NCI-H2081 (cell line): ENCODE measurements around the gene FHIP2A.
"Not testable (repeated sequence)": the region's sequence is repeated elsewhere in the genome, so short reads cannot be mapped to it uniquely, and the experiment has no call there.

Experiments used
- DNase-seq, 2 experiments: peaks; one replicate each; lab custom pipeline; 2025; lab: John Stamatoyannopoulos, UW

Gene FHIP2A

DNA sequence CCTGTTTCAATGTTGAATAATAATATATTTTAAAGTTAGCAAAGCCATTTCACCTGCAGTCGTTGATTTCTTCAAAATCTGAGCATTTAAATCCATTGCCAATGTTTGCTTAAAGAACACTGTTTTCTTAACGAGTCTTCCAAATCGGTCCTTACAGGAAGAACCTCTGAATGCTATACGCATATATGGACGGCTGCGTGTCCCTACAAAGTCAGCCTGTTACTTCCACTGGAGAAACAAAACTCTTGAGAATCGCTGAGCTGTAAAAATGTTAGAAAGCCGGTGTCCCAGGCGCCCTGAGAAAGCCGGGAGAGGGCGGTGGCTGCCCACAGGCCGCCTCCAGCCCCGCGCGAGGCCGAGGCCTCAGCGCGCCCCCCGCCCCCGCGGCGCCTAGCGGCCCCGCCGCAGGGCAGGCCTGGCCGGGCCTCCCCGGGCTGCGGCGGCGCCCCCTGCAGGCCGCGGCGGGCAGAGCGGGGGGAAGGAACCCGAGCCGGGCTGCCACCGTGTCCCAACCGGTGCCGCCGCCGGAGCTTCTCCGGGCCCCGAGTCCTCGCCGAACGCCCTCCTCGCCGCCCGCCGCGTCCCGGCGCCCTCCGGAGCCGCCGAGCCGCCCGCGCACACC, at the start of gene FHIP2A:
Gene FHIP2A (plus strand): TSS at position 488 of the 622 bp plus-strand sequence. CDS start 299 bp downstream, outside the sequence.
- DNase-seq: peak; percentile 47 to 63

DNA sequence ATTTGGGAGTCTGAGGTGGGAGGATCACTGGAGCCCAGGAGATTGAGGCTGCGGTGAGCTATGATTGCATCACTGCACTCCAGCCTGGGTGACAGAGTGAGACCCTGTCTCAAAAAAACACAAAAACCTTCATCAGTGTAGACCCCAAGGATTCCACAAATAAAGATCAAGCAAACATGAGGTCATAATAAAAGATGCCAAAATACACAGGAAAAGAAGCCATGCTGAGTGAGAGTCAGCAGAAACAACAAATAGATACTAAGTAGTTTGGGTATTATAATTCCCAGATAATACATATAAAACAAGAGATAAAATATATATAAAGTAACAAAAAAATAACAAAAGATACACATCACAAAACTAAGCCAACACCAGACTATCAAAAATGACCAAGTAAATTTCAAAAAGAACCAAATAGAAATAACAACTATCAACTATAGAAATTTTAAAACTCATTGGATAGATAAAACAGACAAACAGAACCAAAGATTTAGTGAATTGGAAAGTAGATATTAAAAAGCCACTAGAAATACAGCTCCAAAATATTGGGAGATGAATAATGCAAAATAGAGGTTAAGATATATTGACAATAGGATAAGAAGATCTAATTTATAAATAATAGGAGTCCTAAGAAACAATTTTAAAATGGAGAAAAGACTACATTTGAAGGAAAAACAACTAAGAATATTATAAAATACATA, 48.9 kb upstream of the FHIP2A start:
- no peak for DNase-seq

GRCh38 chr10:114773197-114773532, 48.4 kb upstream of the FHIP2A start:
- DNase-seq: no peak

DNA sequence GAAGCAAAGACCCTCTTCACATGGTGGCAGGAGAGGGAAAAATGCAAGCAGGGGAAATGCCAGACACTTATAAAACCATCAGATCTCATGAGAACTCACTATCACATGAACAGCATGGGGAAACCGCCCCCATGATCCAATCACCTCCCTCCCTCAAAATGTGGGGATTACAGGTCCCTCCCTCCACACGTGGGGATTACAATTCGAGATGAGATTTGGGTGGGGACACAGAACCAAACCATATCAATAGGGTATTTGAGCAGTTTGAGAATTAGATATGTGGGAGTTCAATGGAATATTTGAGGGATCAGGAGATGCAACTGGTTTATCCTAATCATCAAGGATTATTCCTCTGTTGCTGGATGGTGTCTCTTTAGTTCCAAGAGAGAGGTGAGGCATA, 46.5 kb upstream of the FHIP2A start:
- not testable (repeated sequence) for DNase-seq

DNA sequence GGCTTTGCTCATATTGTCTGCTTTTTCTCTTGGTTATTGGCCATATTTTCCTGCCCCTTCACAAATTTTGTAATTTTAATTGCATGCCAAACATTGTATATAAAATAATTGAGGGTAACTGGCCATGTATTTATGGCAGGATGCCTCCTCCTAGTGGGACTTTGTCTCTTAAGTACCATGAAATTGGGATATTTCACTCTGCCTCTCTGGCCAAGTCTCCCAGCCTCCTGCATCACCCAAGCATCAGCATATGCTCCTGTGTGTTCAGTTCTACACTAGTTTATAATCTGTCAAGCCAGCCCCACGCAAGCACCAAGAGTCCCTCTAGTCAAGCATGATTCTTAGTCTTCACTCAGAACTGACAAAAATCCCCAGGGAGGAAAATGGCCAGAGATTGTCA, 44.2 kb upstream of the FHIP2A start:
- no peak for DNase-seq

DNA sequence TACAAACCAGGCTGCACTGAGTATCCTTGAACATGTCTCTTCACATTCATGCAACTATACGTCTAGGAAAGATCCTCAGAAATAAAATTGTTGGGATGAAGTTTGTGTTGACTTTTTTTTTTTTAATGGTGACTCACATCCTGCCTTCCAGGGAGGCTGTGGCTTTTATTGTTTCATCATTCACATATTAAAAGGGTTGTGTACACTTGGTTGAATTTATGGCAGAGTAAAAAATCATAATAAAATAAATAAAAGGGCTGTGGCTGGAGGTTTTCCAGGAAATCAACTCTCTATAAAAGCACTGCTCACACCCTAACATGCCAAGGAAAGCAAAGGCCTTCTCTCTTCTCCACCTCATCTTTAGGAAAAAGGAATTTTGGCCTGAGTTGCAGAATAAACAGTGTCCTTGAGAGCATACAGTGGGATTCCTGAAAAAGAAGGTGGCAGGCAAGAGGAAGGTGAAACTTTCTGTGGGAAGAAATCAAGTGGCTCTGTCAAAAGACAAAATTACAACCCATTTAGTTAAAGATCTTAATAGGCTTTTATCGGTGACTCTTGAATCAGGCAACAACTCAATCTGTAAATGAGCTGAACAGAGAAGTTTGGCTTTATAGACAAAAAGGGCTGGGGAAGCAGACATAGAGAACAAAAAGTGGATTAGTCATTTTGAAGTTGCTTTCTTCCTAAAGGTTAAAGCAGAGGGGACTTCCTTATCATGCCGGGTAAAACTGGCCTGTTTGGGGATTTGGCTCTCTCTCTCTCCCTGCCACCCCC, 41.6 kb upstream of the FHIP2A start:
- peak in 1 of 2 experiments; percentile 1 for DNase-seq

GRCh38 chr10:114780577-114781184, 40.9 kb upstream of the FHIP2A start:
- DNase-seq: no peak

DNA sequence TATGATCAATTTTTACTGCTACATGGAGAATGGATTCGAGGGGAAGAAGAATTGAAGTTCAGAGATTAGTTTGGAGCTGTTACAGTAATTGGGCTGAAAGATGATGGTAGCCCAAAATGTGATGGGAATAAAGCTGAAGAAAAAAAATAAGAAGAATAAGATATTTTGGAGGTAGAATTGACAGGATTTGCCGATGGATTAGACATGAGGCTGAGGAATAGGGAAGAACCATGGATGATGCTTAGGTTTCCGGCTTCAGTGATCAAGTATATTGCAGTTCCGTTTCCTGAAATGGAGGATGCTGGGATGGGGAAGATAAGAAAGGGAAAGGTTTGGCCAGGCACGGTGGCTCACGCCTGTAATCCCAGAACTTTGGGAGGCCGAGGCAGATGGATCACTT, 38.9 kb upstream of the FHIP2A start:
- no peak for DNase-seq

DNA sequence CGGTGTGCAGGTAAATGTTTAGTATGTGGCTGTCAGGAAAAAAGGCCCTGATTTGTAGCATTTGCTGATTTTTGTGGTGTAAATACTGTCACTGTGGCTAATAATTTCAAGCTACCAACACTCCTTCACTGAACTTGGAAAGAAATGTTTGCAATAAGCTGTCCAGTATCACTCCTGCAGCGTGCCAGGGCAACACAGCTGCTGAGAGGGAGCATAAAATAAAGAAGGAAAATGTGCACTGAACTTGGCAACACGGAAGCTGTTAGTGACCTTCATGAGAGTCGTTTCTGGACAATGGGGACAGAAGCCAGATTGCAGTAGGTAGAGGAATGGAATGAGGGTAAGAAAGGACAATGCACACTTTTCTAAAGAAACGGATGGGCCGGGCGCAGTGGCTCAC, 37.9 kb upstream of the FHIP2A start:
- no peak for DNase-seq

DNA sequence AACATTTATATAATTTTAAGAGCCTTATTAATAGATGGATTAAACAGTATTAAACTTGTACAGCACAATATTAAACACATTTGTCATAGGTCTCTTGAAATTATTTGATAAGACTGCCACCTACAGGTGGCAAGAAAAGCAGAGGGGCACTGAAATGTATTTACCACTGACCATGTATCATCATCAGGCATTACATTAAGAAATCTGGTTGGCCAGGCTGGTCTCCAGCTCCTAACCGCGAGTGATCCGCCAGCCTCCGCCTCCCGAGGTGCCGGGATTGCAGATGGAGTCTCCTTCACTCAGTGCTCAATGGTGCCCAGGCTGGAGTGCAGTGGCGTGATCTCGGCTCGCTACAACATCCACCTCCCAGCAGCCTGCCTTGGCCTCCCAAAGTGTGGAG, 35.1 kb upstream of the FHIP2A start:
- DNase-seq: peak in 1 of 2 experiments; percentile 18

DNA sequence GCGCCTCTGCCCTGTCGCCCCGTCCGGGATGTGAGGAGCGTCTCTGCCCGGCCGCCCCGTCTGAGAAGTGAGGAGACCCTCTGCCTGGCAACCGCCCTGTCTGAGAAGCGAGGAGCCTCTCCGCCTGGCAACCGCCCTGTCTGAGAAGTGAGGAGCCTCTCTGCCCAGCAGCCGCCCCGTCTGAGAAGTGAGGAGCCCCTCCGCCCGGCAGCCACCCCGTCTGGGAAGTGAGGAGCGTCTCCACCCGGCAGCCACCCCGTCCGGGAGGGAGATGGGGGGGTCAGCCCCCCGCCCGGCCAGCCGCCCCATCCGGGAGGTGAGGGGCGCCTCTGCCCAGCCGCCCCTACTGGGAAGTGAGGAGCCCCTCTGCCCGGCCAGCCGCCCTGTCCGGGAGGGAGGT, 34.4 kb upstream of the FHIP2A start:
- not testable (repeated sequence) for DNase-seq

GRCh38 chr10:114791768-114792167, 29.8 kb upstream of the FHIP2A start:
- no peak for DNase-seq

DNA sequence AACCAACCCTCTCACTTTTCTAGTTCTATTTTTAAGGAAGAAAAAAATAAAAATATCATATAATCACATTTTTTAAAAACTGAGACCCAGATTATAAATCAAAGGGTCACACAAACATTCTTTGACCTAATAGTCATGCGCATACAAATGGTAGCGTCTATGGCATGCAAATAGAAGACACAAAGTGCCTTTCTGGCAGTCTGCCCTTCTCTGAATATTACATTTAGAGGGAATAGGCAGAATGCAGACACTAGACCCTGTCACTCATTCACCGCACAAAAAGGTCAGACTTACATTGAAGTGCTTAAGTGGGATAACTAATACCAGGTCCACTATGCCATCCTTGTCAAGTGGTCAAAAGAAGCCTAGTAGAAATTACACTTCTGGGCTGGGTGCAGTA, 26.5 kb upstream of the FHIP2A start:
- no peak for DNase-seq

DNA sequence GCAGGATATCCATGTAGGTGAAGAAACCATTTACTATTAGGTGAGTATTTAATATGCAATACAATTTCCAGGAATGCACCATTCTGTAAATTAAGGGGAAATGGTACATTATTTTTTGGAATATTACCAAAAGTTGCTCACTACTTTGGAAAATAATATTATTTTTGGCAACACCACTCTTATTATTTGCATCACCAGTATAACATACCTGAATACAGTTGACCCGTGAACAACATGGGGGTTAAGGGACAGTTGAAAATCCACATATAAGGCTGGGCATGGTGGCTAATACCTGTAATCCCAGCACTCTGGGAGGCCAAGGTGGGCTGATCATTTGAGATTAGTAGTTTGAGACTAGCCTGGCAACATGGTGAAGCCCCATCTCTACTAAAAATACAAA, 21.2 kb upstream of the FHIP2A start:
- no peak for DNase-seq

DNA sequence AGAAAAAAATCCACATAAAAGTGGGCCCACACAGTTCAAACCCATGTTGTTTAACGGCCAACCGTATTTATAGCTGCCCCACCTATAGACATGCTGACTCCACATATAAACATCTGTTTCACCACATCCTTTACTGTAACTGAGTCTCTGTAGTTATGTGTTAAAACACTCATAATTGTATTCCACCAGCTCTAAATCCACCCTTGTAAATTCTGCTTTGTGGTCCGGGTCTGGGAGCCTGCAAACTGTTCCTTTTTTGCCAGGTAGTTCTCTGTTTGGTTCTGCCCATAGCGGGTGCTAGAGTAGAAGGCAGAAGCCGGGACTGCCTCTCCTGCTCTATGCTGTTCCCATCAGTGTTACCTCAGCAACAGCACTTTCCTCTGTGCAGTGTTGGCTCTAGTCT, 20.2 kb upstream of the FHIP2A start:
- no peak for DNase-seq

GRCh38 chr10:114802177-114802576, 19.4 kb upstream of the FHIP2A start:
- DNase-seq: no peak

DNA sequence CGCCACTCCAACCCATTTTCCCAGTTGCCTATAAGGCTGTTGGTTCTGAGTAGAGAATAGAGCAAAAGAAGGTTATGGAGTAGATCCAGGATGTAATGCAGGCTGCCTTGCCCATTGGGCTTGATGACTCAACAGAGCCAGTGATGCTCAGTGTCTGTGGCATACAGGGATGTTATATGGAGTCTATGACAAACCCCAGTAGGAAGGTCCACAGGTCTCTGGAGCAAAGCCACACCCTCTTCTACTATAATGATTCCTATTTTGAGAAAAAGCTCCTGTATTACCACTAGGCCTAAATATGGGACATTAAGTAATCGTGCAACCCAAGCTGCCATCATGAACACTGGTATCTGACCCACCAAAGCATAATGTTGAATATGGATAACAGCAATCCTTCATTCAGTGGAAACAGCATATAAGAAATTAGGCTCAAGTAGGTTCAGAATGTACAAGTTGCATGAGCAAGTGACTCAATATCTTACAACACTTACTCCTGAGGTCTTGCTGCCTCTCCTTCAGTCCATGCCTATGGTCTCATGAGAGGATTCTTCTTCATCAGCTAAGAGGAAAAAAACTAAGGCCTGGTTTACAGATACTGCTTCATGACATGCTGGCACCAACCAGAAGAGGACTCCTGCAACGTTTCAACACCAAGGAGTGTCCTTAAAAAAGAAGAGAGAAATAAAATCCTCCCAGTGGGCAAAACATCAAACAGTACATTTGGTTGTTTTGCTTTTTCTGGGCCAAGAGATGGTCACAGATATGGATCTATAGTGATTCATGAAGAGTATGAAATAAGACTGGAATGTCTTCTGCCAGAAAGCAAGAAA, 14.8 kb upstream of the FHIP2A start:
- DNase-seq: no peak

DNA sequence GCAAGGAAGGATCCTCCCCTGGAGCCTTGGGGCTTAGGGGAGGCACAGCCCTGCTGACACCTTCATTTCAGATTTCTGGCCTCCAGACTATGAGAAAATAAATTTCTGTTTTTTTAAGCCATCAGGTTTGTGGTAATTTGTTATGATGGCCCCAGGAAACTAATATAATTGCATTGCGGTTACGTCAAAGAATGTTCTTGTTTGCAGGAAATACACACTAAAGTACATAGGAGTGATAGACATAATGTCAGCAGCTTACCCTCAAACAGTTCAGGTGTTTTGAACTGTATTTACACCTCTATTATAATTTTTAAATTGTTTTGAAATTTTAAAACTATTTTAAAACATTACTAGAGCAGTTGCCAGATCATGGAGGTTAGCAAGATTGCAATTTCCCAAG, 12.6 kb upstream of the FHIP2A start:
- no peak for DNase-seq

- DNase-seq: no peak
Observed at GRCh38 chr10:114810926-114811325, 10.7 kb upstream of the FHIP2A start.

DNA sequence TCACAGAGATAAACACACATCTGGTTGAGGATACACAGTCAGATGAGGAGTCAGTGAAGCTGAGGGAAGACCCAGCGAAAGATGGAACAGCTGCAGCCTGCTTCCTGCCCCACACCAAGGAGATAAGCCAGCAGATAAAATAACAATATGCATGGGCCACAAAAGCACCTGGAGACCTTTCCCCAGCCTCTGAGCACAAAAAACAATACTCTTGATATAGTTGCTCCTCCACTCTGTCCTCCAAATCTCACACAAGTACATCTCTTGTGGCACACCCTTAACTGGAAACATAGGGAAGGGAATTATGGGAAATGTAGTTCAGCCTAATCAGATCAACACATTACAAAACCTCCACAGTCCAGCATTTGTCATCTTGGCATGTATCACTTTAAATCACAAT, 9.7 kb upstream of the FHIP2A start:
- no peak for DNase-seq

DNA sequence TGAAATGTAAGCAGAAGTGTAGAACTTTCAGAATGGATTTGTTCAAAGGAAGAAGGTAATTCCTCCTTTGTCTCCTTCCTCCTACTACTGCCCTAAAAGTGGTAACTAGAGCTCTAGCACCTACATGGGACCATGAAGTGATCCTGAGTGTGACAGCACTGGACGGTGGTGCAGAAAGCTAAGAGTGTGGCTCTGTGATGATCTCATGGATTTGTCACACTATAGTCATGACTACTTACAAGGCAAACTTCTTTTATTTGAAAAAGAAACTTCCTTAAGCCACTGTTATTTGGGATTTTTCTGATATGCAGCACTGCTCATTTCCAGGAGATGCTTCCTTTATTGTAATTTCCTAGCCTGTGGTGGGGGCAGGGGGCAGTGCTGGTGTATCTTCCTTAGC, 5.8 kb upstream of the FHIP2A start:
- DNase-seq: no peak

- no peak for DNase-seq
Observed at GRCh38 chr10:114816308-114816707, 5.3 kb upstream of the FHIP2A start.
